Diencephalon (tissue), 1 donor: Measurements from ENCODE around the gene KRTAP11-1. TPM values are rescaled to one million over a fixed set of nuclear protein-coding genes. Genes with fewer than 3 reads are reported as not detected.

Experiments
- total RNA-seq: library from RNA; depleted of rRNA; stranded (reverse); fragments of >200 nt; gene quantifications from one replicate; pipeline ENCODE4 v1.2.3, GENCODE V29; 2014

Gene KRTAP11-1
- not detected for total RNA-seq

GRCh38 chr21:30881480-30881879, at the start of gene KRTAP11-1:
Gene KRTAP11-1 (minus strand): TSS chr21:30881580. CDS start chr21:30881524, 56 bp downstream.

Other genes with a start within 250 kb of the KRTAP11-1 start
- gene KRTAP20-2, start 246.4 kb downstream of the KRTAP11-1 start, total RNA-seq: not detected
- not detected for gene KRTAP20-3, start 238.7 kb downstream of the KRTAP11-1 start, total RNA-seq
- gene KRTAP21-3, start 162.8 kb downstream of the KRTAP11-1 start, total RNA-seq: not detected
- not detected for gene KRTAP21-2, start 134.3 kb downstream of the KRTAP11-1 start, total RNA-seq
- gene KRTAP21-1, start 126.2 kb downstream of the KRTAP11-1 start, total RNA-seq: not detected
- gene KRTAP8-1, start 68.3 kb downstream of the KRTAP11-1 start, total RNA-seq: not detected
- gene KRTAP7-1, start 51.8 kb downstream of the KRTAP11-1 start, total RNA-seq: not detected
- gene KRTAP19-8, start 156.9 kb upstream of the KRTAP11-1 start, total RNA-seq: not detected